ENCODE measurements around the gene KRTAP10-4.

GRCh38 chr21:44526096-44526997, 47.2 kb upstream of the KRTAP10-4 start:
- TF ChIP-seq STAT1 (IDR thresholded peaks at IDR 0.05; ENCODE audit: unreplicated experiment) (no peak), CREB1 (CRISPR knock-in tag; IDR thresholded peaks at IDR 0.05; ENCODE audit: low read depth) (no peak), POLR2AphosphoS5 (IDR thresholded peaks at IDR 0.05; ENCODE audit: low read depth) (no peak), EZH2phosphoT487 (IDR thresholded peaks at IDR 0.05; ENCODE audit: unreplicated experiment) (no peak)
- TF ChIP-seq, protein P1, sequence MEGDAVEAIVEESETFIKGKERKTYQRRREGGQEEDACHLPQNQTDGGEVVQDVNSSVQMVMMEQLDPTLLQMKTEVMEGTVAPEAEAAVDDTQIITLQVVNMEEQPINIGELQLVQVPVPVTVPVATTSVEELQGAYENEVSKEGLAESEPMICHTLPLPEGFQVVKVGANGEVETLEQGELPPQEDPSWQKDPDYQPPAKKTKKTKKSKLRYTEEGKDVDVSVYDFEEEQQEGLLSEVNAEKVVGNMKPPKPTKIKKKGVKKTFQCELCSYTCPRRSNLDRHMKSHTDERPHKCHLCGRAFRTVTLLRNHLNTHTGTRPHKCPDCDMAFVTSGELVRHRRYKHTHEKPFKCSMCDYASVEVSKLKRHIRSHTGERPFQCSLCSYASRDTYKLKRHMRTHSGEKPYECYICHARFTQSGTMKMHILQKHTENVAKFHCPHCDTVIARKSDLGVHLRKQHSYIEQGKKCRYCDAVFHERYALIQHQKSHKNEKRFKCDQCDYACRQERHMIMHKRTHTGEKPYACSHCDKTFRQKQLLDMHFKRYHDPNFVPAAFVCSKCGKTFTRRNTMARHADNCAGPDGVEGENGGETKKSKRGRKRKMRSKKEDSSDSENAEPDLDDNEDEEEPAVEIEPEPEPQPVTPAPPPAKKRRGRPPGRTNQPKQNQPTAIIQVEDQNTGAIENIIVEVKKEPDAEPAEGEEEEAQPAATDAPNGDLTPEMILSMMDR (conservative IDR thresholded peaks at IDR 0.05; ENCODE audit: low read depth in 2 of 2): no peak

Measured in GM23338 (cell line).